IPS-11a (cell line): Measurements from ENCODE around the gene TM9SF3.

Experiments
- H3K4me3 ChIP-seq: one replicate; pipeline ENCODE4 v1.5.1; 2013; ENCODE audit warnings: low read depth, low read length, control low read depth

Gene TM9SF3

DNA sequence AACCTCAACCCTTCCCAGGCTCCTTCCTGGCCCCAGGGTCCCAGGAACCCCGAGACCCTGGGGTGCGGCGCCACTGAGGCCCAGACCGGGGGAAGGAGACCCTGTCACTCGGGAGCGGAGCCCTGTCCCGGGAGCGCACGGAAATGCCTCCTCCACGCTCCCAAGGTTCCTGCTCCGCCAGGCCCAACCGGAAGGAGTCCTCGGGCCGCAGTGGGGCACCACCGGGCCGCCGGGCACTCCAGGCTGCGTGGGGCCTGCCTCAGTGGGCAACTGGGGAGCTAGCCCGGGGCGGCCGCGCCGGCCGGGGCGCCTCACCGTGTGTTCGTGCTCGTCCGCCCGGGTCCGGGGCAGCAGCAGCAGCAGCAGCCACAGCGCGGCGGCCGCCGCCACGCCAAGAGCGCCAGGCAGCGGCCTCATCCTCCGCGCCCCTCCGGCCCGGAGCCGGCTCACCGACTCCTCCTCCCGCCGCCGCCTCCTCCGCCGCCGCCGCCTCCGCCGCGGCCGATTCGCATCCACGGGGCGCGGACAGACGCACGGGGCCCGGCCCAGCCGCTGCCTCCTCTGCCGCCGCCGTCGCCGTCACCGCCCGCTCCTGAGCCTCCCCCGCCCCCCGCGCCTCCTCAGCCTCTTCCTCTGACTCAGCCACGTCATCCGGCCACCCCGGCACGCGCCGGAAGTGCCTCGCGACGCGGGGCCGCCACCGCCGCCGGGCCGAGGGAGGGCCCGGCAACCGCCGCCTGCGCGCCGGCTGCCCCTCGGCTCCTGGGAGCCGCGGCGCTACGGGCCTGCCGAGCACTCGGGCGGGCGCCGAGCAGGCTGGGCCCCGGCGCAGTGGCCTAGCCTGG lies at the start of gene TM9SF3:
TM9SF3 (minus strand) TSS at position 594 of the 845 bp plus-strand sequence; CDS start at position 417, 177 bp downstream.
- peak within 1 kb of the TSS; percentile 86 for H3K4me3 ChIP-seq

DNA sequence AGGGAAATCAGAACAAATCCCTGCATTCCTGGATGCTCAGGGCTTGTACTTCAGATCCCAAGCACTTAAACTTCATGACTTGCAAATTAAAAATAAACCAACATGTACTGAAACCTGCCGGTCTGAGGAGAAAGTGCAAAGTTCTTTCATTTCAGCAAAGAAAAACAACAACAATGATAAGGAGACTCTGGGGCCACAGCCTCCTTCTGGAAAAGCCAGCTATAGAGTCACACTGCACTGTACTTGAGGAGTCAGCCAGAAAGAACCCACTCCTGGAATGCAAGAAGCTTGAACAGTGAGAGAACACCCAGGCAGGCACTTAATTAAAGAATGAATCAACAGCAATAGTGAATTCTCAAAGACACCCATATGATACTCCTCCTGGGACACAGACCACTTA lies 49.7 kb upstream of the TM9SF3 start:
- no peak overlapping the region for H3K4me3 ChIP-seq

DNA sequence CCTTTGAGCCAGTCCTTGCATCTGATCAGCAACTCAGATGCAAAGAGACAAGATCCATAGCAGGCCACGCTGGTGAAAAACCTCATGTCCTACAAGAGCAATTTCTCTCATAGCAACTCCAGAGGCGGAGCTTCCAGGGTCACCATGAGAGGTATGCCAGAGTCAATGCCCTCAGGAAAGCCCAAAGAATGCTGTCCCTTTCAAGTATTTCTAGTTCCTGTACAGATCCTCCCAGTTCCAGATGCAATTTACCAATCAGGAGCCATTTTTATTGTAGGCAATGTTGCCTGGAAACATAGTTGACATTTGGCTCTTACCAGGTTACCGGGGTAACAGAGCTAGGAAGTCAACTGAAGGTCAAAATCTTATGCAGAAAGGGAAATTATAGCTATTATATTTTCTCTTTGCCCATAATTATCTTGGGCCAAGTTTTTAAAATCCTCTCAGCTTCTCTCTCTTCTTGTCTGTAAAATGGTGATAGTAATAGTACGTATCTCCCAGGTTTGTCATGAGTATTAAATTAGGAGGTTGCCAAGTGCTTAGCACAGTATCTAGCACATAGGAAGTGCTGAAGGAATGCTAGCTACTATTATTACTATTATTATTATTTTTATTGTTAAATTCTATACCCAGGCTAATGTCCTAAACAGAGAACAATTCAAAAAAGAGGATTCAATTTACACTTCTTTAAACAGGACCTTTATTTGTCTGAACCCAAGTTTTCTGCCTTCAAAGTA lies 46.3 kb upstream of the TM9SF3 start:
- no peak overlapping the region for H3K4me3 ChIP-seq

DNA sequence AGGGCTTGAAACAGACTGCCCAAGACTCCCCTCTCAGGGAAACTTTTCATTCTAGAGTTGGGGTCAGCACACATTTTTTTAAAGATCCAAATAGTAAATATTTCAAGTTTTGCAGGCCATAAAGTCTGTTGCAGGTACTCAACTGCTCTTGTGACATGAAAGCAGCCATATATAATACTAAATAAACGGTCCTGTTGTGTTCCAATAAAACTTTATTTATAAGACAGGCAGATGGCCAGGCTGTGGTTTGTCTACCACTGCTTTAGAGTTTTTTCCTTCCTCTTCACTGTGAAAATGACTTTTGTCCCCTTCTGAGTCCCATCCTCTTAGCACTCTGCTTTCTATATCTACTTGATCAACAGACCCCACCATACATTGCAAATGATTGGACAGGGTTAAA lies 40.5 kb upstream of the TM9SF3 start:
- no peak overlapping the region for H3K4me3 ChIP-seq

DNA sequence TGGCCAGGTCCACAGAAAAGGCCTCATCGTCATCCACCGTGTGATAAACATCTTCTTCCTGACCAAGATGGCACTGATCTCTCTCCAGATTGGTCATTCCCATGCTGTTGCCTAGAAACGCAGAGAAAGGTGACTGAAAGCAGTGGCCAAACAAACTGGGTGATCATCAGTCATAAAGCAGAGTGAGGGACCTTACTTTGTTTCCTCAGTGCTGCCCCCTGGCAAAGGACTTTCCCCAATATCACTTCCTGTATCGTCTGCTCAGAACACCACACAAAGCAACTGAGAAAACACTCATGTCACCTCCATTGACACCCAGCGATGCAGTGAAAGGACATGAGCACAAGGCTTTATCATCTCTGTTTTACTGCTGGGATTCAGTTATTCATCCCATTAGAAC lies 40.0 kb upstream of the TM9SF3 start:
- no peak overlapping the region for H3K4me3 ChIP-seq

DNA sequence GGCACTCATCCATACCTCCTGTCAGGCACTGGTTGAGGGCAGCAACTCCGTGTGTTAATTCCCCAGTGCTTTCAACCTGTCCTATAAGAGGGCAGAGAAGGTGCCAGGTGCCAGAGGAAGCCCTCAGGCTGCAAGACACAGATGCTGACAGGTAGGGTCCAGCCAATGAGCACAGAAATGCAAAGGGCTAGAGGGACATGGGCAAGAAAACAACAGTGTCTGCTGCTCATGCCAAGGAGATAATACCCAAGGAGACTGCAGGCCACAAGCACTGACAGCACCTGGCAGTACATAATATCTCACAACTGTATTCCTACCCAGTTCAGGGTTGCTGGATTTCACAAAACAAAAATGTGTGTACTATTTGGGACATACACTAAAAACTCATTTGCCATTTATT lies 38.4 kb upstream of the TM9SF3 start:
- no peak overlapping the region for H3K4me3 ChIP-seq

DNA sequence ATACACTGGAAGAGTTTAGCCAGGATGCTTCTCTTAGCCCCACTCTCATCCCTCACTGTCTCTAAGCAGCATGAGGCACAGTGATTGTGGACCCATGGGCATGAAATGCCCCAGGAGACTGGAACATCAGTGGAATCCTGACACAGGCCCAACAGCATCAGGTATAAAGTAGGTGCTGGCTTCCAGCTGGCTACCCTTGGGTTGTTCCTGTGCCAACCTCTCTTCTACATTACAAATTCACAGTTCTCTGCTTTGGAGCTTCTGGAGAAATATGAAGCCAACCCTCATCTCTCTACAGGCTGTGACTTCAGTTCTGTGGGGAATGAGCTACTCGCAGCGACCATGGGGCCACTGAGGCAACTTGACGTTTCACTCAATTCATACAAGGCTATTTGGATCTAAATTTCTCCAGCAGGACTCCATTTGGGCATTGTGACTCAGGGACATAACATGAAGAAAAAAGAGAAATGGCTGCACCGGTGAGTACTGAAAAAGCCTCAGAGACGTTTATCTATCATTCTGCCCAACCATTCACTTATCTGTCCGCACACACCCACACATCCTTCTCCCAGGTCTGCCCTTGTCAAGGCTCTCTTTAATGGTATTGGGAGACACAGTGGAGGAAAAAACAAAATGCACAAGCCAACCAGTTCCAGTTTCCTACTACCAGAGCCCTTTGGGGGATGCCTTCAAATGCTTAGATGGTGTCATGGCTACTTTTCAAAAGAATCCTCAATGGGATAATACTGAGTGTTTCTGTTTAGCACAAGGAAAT lies 35.4 kb upstream of the TM9SF3 start:
- no peak overlapping the region for H3K4me3 ChIP-seq

DNA sequence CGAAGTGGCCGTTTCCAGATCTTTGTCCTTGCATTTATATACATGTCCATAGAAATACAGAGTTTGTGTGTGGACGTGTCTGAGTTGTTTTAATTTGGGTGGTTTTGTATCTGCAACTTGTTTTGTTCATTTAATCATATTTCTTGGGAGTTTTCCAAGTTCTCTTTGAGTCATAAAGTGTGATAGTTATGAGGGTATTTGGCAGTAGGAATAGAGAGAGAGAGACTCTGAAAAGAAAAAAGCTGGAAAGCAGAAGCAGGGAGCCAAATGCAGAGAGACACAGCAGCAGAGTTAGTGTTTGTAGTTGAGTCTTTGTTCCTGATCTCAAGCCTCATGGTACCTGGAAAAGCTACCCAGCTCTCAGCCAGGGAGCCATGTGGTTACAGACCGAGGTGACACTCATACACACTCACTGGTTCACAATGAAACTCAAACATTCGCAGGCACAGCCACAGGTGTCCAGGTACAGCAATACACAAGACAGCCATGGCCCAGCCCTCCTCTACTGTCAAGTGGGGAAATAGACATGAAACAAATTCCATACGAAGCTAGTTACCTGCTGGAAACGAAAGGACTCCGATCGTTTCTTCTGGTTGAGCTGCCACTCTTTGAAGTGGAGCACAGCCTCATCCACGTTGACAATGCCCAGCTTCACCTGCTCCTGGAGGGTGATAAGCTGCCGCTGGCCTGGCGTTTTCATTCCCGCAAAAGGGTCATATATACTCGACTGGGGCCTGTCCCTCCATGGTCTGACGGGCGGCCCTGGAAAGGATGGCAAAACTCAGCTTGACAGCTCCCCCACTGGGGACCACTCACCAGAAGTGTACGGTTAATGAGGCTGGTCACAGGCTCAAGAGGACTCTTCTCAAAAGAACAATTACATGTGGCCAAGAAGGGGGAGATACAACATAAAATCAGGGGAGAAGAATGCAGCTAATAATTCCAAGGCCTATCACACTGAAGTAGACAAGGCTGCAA lies 33.3 kb upstream of the TM9SF3 start:
- no peak overlapping the region for H3K4me3 ChIP-seq

DNA sequence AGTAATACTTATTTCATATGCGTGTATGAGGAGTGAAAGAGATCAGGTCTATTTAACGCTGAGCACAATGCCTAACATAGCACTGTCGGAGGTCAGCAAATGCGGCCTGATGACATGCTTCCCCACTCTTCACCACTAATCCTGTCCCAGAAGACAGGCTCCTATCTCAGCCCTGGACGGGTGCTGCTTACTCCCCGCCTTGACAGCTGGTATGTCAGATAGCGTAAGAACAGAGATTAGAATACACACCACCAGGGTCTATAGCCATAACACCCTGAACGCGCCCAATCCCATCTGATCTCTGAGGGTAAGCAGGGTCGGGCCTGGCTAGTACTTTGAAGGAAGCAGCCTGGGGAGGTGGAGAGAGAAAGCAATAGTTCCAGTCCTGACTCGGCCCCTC lies 32.3 kb upstream of the TM9SF3 start:
- H3K4me3 ChIP-seq: no peak overlapping the region

DNA sequence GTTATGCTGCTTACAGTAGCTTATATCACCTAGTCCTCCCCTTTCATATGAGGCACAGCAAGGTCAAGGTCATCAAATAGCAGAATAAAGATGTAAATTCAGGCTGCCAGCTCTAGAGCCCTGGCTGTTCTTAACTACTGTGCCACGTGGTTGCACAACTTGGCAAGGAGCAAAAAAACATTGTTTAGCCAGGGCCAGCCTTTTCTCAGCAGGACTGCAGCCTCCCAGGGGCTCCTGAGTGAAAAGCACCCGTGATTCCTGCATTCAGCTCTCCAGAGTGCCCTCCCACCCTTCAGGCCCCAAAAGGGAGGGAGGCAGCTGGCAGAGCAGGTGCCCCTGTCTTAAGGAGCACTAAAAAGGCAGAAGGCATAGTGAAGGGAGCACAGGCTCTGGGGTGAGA lies 31.8 kb upstream of the TM9SF3 start:
- no peak overlapping the region for H3K4me3 ChIP-seq

DNA sequence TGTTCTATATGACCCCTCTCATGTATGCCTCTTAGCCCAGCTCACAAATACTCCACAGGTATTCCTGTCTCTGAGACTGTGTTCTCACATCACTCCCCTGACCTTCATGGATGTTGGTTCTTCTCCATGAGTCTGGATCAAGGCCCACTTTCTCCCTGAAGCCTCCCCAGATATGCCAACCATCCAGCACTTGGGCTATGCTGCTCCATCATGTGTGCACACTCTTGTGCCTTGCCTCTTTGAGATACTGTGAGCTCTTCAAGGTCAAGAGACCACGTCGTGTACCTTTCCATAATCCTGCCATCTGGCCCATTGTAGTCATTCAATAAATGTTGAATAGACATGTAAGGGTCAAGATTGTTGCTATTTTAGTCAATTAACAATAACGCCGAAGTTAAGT lies 30.1 kb upstream of the TM9SF3 start:
- no peak overlapping the region for H3K4me3 ChIP-seq

DNA sequence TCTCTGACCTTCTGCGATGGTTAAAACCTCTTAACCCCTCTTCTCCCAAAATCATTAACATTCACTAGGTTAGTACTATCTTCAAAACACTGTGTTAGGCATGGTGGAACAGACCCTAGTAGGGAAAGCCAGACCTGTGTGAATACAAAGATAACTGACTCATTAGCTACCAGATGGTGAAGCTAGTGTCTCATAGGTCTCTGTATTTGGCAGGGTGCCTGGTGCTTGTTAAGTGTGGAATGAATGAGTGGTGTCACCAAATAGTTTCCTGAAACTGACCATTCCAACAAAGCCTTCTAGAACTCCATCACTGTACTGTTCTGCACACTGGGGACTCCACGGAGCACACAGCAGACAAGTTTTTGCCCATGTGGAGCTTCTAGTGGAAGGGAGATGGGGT lies 27.7 kb upstream of the TM9SF3 start:
- no peak overlapping the region for H3K4me3 ChIP-seq

DNA sequence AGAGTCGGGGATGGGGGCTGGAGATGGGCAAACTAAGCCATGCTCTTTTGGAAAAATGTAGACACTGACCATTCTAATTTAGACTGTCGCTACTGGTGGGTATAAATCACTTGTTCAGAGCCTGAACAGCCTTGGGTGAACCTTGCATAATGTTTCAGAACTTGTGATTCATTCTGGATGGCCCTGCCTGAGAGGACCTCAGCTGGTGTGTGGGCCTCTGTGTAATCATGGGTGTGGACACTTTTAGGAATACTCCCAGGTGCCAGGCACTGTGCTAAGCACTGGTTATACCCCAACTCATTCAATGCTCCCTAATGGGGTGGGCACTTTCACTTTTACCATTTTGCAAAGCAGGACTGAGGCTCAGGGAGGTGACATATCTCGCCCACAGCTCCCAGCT lies 26.8 kb upstream of the TM9SF3 start:
- no peak overlapping the region for H3K4me3 ChIP-seq

DNA sequence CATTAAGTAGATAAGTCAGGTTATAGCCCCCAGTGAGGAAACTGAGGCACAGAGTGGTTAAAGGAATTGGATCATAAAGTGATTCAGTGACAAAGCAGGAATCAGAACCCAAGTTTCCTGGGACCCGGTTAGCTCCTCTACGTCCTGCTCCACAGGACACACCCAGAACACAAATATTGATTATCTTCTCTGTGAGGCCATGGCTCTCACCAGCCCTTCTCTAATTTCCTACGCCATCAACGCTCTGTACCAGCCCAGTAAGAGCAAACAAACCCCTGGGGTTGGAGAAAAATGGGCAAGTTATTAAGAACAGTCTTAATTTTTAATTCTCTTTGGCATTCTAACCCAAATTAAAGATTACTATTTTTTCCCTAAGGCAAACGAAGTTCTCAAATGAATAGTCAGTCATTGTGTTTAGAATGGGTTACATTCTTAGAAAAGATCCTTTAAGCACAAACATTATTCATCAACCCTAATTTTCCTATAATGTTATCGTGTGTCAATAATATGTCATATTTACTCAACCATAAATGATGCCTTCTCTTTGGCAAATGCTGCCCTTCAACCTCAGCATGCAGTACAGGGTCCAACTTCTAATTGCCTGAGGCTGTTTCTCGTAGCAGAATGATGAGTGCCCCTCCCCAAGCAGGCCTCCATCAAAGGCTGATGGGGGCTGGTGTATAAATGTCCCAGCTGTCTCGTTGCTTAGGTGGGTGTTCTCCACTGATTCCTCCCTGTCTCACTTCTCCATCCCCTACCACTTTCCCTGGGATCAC lies 25.4 kb upstream of the TM9SF3 start:
- H3K4me3 ChIP-seq: no peak overlapping the region

DNA sequence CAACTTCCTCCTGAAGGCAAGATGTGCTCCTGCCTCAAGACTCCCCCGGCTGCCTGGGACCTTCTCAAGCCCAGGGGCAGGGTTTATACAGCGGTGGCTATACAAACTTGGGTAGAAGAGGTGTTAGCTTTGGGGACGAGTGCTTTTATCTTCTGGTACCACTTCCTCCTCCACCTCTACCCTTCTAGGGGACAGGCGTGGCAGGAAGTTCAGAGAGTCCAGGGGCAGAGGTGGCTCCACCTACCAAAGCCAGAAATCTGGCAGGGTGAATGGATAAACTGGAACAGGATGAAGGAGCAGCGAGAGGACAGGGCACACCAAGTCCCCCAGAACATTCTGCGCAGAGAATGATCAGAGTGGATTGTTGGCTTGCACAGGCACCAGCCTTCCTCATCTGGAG lies 24.0 kb upstream of the TM9SF3 start:
- no peak overlapping the region for H3K4me3 ChIP-seq

DNA sequence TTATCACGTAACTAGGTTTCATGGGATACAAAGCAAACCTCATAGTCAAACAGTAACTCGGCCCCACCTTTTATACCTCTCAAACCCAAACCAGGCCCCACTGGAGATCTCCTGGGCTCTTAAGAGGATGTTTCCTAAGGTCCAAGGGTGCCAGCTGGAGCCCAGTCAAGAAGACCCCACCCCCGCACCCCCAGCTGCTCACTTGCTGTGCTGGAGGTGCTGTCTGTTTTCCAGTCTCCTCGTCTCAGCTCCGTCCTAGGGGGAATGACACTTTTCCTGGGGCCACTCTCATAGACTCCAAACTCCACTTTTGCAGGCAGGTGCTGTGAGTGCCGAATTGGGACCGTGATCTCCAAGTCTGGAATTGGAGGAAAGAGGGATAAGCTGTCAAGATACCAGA lies 22.7 kb upstream of the TM9SF3 start:
- H3K4me3 ChIP-seq: no peak overlapping the region

DNA sequence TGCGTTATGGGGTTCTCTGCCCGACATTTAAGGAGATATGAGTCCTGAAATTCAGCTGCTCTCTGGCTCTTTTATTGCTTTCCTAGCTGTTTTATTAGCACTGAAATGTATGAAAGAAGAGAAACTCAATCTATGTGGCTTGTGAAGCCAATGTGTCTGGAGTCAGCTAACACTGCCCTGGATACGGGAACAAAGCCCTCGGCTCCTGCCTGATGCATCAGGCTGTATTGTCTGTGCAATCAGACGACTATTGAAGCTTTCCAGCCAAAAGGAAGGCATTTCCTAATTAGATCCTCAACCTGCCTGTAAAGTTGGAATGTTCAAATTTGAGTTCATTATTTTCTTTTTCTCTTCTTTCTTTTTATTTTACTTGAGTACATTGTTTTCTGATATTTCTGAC lies 22.0 kb upstream of the TM9SF3 start:
- H3K4me3 ChIP-seq: no peak overlapping the region

DNA sequence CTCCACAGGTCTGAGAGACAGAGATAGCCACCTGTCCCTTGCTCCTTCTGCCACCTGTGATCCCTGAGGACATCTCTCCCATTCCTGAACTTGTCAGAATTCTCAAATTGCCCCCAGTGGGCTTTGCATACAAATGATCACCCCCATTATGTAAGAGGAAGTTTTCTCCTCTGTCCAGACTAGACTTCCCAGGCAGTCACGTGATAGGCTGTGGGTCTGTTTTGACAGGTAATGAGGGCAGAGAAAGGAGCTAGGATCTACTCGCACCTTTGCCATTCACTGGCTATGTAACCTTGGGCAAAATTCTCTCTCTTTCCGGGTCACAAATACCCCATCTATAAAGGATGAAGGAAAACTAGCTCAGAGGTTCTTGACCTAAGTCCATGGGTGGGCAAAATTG lies 21.4 kb upstream of the TM9SF3 start:
- no peak overlapping the region for H3K4me3 ChIP-seq

DNA sequence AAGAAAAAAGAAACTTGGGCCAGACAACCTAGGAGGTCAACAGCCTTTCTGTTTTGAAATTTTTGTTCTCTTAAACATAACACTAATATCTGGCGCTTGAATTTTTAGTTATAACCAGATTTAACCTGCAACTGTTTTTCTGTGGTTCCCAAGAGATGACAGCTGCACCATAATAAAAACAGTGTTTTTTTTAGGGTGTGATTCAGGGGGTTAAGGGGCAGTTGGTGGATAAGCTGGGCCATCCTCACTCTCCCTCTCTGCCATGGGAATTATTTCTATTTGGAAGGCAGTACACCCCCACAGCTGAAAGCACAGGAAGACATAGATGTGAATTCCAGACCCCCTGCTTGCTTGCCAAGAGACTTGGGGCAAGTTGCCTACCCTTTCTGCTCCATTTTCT lies 20.1 kb upstream of the TM9SF3 start:
- no peak overlapping the region for H3K4me3 ChIP-seq

DNA sequence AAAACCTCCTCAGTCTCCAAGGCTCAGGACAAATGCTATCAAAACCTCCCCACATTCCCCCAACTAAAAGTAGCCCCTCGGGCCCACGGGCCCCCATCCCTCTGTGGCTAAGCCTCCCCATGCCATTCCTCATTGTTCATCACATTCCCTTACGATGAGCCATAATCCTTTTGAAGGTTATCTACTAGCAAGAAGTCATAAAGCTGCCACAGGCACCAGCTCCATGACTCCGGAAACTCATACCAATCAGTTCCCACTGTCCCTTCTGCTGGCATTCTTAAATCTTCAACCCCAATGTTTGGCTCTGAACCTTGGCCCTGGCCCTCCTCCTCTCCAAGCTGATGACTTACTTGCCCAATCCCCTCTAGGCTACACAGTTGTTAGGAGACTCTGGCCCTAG lies 19.4 kb upstream of the TM9SF3 start:
- H3K4me3 ChIP-seq: no peak overlapping the region
